H1 (cell line): ENCODE data around the gene TUBB1. TPM values are rescaled to one million over a fixed set of nuclear protein-coding genes. Genes with fewer than 3 reads are reported as not detected.

Source experiments
- CTCF ChIA-PET: fragments of 300-600 bp; sonication (Branson Sonifier 250); formaldehyde crosslinking; loops from one replicate; lab custom pipeline; 2021; ENCODE audit not compliant: partially characterized antibody; lab: Charles Lee
- POLR2A ChIA-PET: fragments of 300-600 bp; sonication (Branson Sonifier 250); formaldehyde crosslinking; loops from one replicate; lab custom pipeline; 2021; ENCODE audit warnings: inconsistent platforms; ENCODE audit not compliant: partially characterized antibody; lab: Charles Lee
- DNase-seq, 2 experiments: peaks; one replicate each; pipeline versions ENCODE4 v3.0.0 to v3.0.0-alpha.2; 2010 to 2022; ENCODE audit warnings: low spot score in 2 of 2, low read depth in 1 of 2, mixed read lengths in 1 of 2
- FAIRE-seq: peaks from 2 replicates; lab custom pipeline; 2011; peaks lifted over from hg19 to GRCh38; lab: Jason Lieb, UNC
- H2AFZ ChIP-seq: 2 replicates; pipeline ENCODE4 v1.8.1; 2012; ENCODE audit warnings: low read length, inconsistent platforms
- H2AK5ac ChIP-seq: 2 replicates; pipeline ENCODE4 v1.6.1; 2013; ENCODE audit warnings: low read depth, low read length
- H2BK120ac ChIP-seq: replicated peaks from 2 replicates; pipeline ENCODE3; 2013; ENCODE audit warnings: low read depth, low read length, inconsistent platforms
- H2BK12ac ChIP-seq: 2 replicates; pipeline ENCODE4 v1.6.1; 2013; ENCODE audit warnings: low read depth, low read length
- H2BK15ac ChIP-seq: 2 replicates; pipeline ENCODE4 v1.6.1; 2013; ENCODE audit warnings: low read length
- H2BK20ac ChIP-seq: 2 replicates; pipeline ENCODE4 v1.6.1; 2013; ENCODE audit warnings: low read length
- H2BK5ac ChIP-seq: 2 replicates; pipeline ENCODE4 v1.6.1; 2013; ENCODE audit warnings: low read depth, low read length
- H3K14ac ChIP-seq: 2 replicates; pipeline ENCODE4 v1.6.1; 2013; ENCODE audit warnings: inconsistent platforms; ENCODE audit not compliant: insufficient read length
- H3K18ac ChIP-seq: 2 replicates; pipeline ENCODE4 v1.6.1; 2013; ENCODE audit warnings: low read length; ENCODE audit errors: extremely low read depth
- H3K23ac ChIP-seq: 2 replicates; pipeline ENCODE4 v1.6.1; 2013; ENCODE audit warnings: inconsistent platforms; ENCODE audit not compliant: insufficient read length
- H3K23me2 ChIP-seq: 2 replicates; pipeline ENCODE4 v1.6.1; 2013; ENCODE audit warnings: low read depth, low read length
- H3K27ac ChIP-seq: 2 replicates; pipeline ENCODE4 v1.6.1; 2011; ENCODE audit warnings: low read depth, low read length, inconsistent platforms
- H3K27me3 ChIP-seq, 4 experiments: replicated peaks in 1 of 4; 1 replicate in 1 of 4; 2 replicates in 3 of 4; pipeline versions ENCODE4 v1.6.1 to v1.8.1; 2011 to 2013; ENCODE audit warnings: low read length in 3 of 4, mild to moderate bottlenecking in 3 of 4, inconsistent platforms in 2 of 4, mixed read lengths in 2 of 4, moderate library complexity in 1 of 4; ENCODE audit not compliant: control insufficient read depth in 3 of 4, insufficient read depth in 3 of 4; ENCODE audit errors: extremely low read depth in 1 of 4
- H3K36me3 ChIP-seq, 4 experiments: 2 replicates each; pipeline versions ENCODE4 v1.6.1 to v1.8.1; 2011 to 2013; ENCODE audit warnings: mild to moderate bottlenecking in 4 of 4, low read length in 3 of 4, moderate library complexity in 2 of 4, control low read depth in 1 of 4, inconsistent platforms in 1 of 4; ENCODE audit not compliant: insufficient read depth in 4 of 4, control insufficient read depth in 2 of 4
- H3K4ac ChIP-seq: replicated peaks from 2 replicates; pipeline ENCODE3; 2013; ENCODE audit warnings: low read length, low read depth, mixed read lengths, inconsistent platforms; ENCODE audit not compliant: insufficient read length
- H3K4me1 ChIP-seq, 4 experiments: replicated peaks in 1 of 4; 1 replicate in 1 of 4; 2 replicates in 3 of 4; pipeline versions ENCODE4 v1.6.1 to v1.8.1; 2011 to 2013; ENCODE audit warnings: low read length in 3 of 4, inconsistent platforms in 2 of 4, mixed read lengths in 1 of 4; ENCODE audit not compliant: insufficient read depth in 4 of 4, control insufficient read depth in 3 of 4
- H3K4me2 ChIP-seq, 2 experiments: 2 replicates each; pipeline versions ENCODE4 v1.6.1 to v1.8.1; 2011 to 2013; ENCODE audit warnings: low read depth in 2 of 2, low read length in 2 of 2, control low read depth in 1 of 2, inconsistent platforms in 1 of 2, mild to moderate bottlenecking in 1 of 2; ENCODE audit not compliant: insufficient read depth in 1 of 2
- H3K4me3 ChIP-seq, 4 experiments: fragments of 200-600, 300-600 bp in 1 of 4; sonication (generic), shearing (Covaris generic), sonication (Bioruptor Twin) in 1 of 4; 2 replicates each; pipeline versions ENCODE4 v1.5.1 to v1.8.1; 2011 to 2016; ENCODE audit warnings: low read length in 4 of 4, low read depth in 3 of 4, control low read depth in 2 of 4, inconsistent platforms in 2 of 4, mild to moderate bottlenecking in 2 of 4, mixed read lengths in 1 of 4, moderate library complexity in 1 of 4; ENCODE audit not compliant: insufficient read depth in 2 of 4; ENCODE audit errors: extremely low read depth in 1 of 4
- H3K56ac ChIP-seq: replicated peaks from 2 replicates; pipeline ENCODE3; 2013; ENCODE audit warnings: low read depth, mild to moderate bottlenecking, mixed read lengths, low read length, inconsistent platforms; ENCODE audit not compliant: insufficient read length
- H3K79me1 ChIP-seq: 2 replicates; pipeline ENCODE4 v1.6.1; 2013; ENCODE audit warnings: low read depth, low read length, control low read depth
- H3K79me2 ChIP-seq, 2 experiments: 2 replicates each; pipeline versions ENCODE4 v1.6.1 to v1.8.1; 2012 to 2013; ENCODE audit warnings: low read length in 2 of 2, mild to moderate bottlenecking in 2 of 2, inconsistent platforms in 1 of 2; ENCODE audit not compliant: insufficient read depth in 2 of 2, control insufficient read depth in 1 of 2
- H3K9ac ChIP-seq, 4 experiments: replicated peaks in 1 of 4; 1 replicate in 1 of 4; 2 replicates in 3 of 4; pipeline versions ENCODE4 v1.6.1 to v1.8.1; 2011 to 2013; ENCODE audit warnings: low read depth in 3 of 4, low read length in 3 of 4, control low read depth in 2 of 4, mild to moderate bottlenecking in 2 of 4, moderate library complexity in 2 of 4, inconsistent platforms in 1 of 4; ENCODE audit errors: extremely low read depth in 1 of 4
- H3K9me3 ChIP-seq, 2 experiments: 2 replicates each; pipeline versions ENCODE4 v1.6.1 to v1.8.1; 2012 to 2013; ENCODE audit warnings: mild to moderate bottlenecking in 2 of 2, moderate library complexity in 2 of 2, control low read depth in 1 of 2, inconsistent platforms in 1 of 2, low read depth in 1 of 2, low read length in 1 of 2, mixed read lengths in 1 of 2; ENCODE audit not compliant: insufficient read depth in 2 of 2
- H4K20me1 ChIP-seq, 2 experiments: replicated peaks in 1 of 2; 2 replicates each; pipeline versions ENCODE3 to v1.8.1; 2011 to 2013; ENCODE audit warnings: inconsistent platforms in 2 of 2, low read length in 2 of 2, mild to moderate bottlenecking in 1 of 2; ENCODE audit not compliant: insufficient read depth in 2 of 2, control insufficient read depth in 1 of 2
- H4K5ac ChIP-seq: 2 replicates; pipeline ENCODE4 v1.6.1; 2013; ENCODE audit warnings: low read length, low read depth, mixed read lengths, inconsistent platforms; ENCODE audit not compliant: insufficient read length
- H4K8ac ChIP-seq: 2 replicates; pipeline ENCODE4 v1.8.0; 2013; ENCODE audit warnings: mild to moderate bottlenecking, moderate library complexity, low read length, inconsistent platforms; ENCODE audit not compliant: insufficient read depth; ENCODE audit errors: extremely low read depth
- H4K91ac ChIP-seq: replicated peaks from 2 replicates; pipeline ENCODE3; 2013; ENCODE audit warnings: low read length, mixed read lengths, inconsistent platforms; ENCODE audit not compliant: insufficient read length
- BCL11A ChIP-seq, 2 experiments: IDR thresholded peaks; one replicate each; pipeline ENCODE4 v1.6.1; 2011; ENCODE audit warnings: low read depth in 2 of 2, low read length in 2 of 2, mild to moderate bottlenecking in 2 of 2
- CEBPB ChIP-seq: IDR thresholded peaks from 2 replicates; pipeline ENCODE4 v1.6.1; 2012; ENCODE audit warnings: low read depth, low read length
- CTCF ChIP-seq, 3 experiments: IDR thresholded peaks; 1 replicate in 2 of 3; 2 replicates in 1 of 3; pipeline versions ENCODE4 v1.5.1 to v1.6.1; 2011; ENCODE audit warnings: low read length in 3 of 3, mild to moderate bottlenecking in 3 of 3, inconsistent platforms in 2 of 3, low read depth in 1 of 3, moderate library complexity in 1 of 3; ENCODE audit not compliant: insufficient read depth in 1 of 3; ENCODE audit errors: control extremely low read depth in 1 of 3
- EGR1 ChIP-seq: IDR thresholded peaks from 2 replicates; pipeline ENCODE4 v1.6.1; 2011; ENCODE audit warnings: low read depth, low read length, borderline replicate concordance
- KDM1A ChIP-seq: fragments of 200-600, 300-600 bp; sonication (generic); IDR thresholded peaks from 2 replicates; pipeline ENCODE4 v1.7.1; 2016; ENCODE audit warnings: mild to moderate bottlenecking, low read length, borderline replicate concordance
- MAFK ChIP-seq: IDR thresholded peaks from 2 replicates; pipeline ENCODE4 v1.6.1; 2012; ENCODE audit warnings: low read depth, mild to moderate bottlenecking, improper control_type of control experiment, low read length
- POU5F1 ChIP-seq: IDR thresholded peaks from 2 replicates; pipeline ENCODE4 v1.6.1; 2011; ENCODE audit warnings: low read depth, mild to moderate bottlenecking, low read length, moderate library complexity
- RNF2 ChIP-seq: fragments of 200-900, 300-1000 bp; sonication (generic); IDR thresholded peaks from 2 replicates; pipeline ENCODE4 v1.7.1; 2016; ENCODE audit warnings: borderline replicate concordance, low read depth, mild to moderate bottlenecking, antibody characterized with exemption, low read length; ENCODE audit not compliant: poor library complexity, severe bottlenecking; ENCODE audit errors: missing control alignments
- SIX5 ChIP-seq: IDR thresholded peaks from 2 replicates; pipeline ENCODE4 v1.6.1; 2011; ENCODE audit warnings: mild to moderate bottlenecking, low read depth, low read length
- TAF1 ChIP-seq: IDR thresholded peaks from 2 replicates; pipeline ENCODE4 v1.6.1; 2011; ENCODE audit warnings: mild to moderate bottlenecking, low read depth, low read length
- YY1 ChIP-seq: IDR thresholded peaks from 2 replicates; pipeline ENCODE4 v1.6.1; 2011; ENCODE audit warnings: low read depth, mild to moderate bottlenecking, low read length
- WGBS, 2 experiments: shearing (Covaris generic) in 1 of 2; methylation state at CpG; one replicate each; pipeline versions ENCODE4 v1.1.6 to v1.1.7; 2013 to 2015; ENCODE audit warnings: low lambda C conversion rate in 2 of 2, mixed read lengths in 2 of 2, inconsistent platforms in 1 of 2, low coverage in 1 of 2, missing lambda C conversion rate in 1 of 2; ENCODE audit not compliant: insufficient replicate concordance in 2 of 2, insufficient coverage in 1 of 2, insufficient read length in 1 of 2; ENCODE audit errors: extremely low coverage in 1 of 2, missing lambda C conversion rate in 1 of 2; 5-methylcytosine and 5-hydroxymethylcytosine counted together
- polyA plus RNA-seq, 7 experiments: library from polyadenylated mRNA; depleted of rRNA in 3 of 7; stranded (reverse) in 5 of 7; unstranded in 2 of 7; fragments of >200 nt in 5 of 7; fragments of 200-250 nt in 2 of 7; gene quantifications; 1 replicate in 5 of 7; 2 replicates in 1 of 7; 4 replicates in 1 of 7; pipeline versions ENCODE4 v1.2.1 to v1.2.3, GENCODE V29; 2011 to 2013; ENCODE audit warnings: missing spikeins in 2 of 7, mixed read lengths in 2 of 7
- total RNA-seq: library from RNA; stranded (reverse); fragmentation: NEBNext Ultra II Directional; extraction: Animal tissue kit (Norgen Biotek cat#: 25700); gene quantifications from 2 replicates; pipeline ENCODE4 v1.2.1, GENCODE V29; 2021
- TF ChIP-seq, protein P1 (sequence below): IDR thresholded peaks from 2 replicates; pipeline ENCODE4 v1.6.1; 2012; ENCODE audit warnings: inconsistent platforms

TUBB1 gene
- total and polyA plus RNA-seq, 2 of the 8 experiments (the other 6 are each of a cell fraction or from before 2014, with no cell fraction given): not detected

DNA sequence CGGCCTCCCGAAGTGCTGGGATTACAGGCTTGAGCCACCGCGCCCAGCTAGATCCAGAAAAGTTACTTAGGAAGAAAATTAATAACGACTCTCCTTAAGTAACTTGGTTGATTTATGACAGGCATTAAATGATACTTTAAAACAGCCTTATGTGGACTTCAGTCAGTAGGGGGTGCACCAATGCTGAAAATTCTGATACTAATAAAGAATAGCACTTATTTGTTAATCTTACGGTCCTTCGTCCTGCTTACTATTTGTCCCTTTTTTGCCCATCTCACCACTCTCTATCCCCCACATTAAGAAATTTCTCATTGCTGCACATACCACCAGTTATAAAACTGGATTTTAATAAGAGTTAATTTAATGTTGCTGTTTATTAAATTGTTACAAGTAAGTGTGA is 36.1 kb downstream of the TUBB1 start:
- 93% methylated on average over 7 of the region's 7 CpGs; no CpG with 5 or more reads in 1 of the 2 experiments for WGBS, 2 experiments
- H3K9me3 ChIP-seq: no peaks in the 10 kb centered on the region
- no peaks in the 10 kb centered on the region for H4K20me1 ChIP-seq
- no peak overlapping the region for H2BK12ac ChIP-seq
- no peak overlapping the region for H3K56ac ChIP-seq
- no peak overlapping the region for H4K8ac ChIP-seq
- H2BK15ac ChIP-seq: no peak overlapping the region
- no peak overlapping the region for H4K5ac ChIP-seq
- no peak overlapping the region for H2BK120ac ChIP-seq
- no peaks in the 10 kb centered on the region for H3K36me3 ChIP-seq
- no peak overlapping the region for H3K18ac ChIP-seq
- no peak overlapping the region for H3K14ac ChIP-seq
- no peaks in the 10 kb centered on the region for H3K23me2 ChIP-seq
- no peaks in the 10 kb centered on the region for H3K79me2 ChIP-seq
- no peak for DNase-seq
- no peaks in the 10 kb centered on the region for H3K4me1 ChIP-seq
- no peak overlapping the region for H3K4me2 ChIP-seq
- H4K91ac ChIP-seq: no peak overlapping the region
- H2BK20ac ChIP-seq: no peak overlapping the region
- H3K4me3 ChIP-seq: no peak overlapping the region
- H3K27me3 ChIP-seq: no peaks in the 10 kb centered on the region
- POLR2A ChIA-PET: no interaction called here
- no peak overlapping the region for H2AK5ac ChIP-seq
- H3K23ac ChIP-seq: no peak overlapping the region
- H3K9ac ChIP-seq: no peak overlapping the region
- H2AFZ ChIP-seq: no peak overlapping the region
- no peak for FAIRE-seq
- H3K79me1 ChIP-seq: no peaks in the 10 kb centered on the region
- CTCF ChIA-PET: no interaction called here
- no peak overlapping the region for H3K4ac ChIP-seq
- no peak overlapping the region for H3K27ac ChIP-seq
- H2BK5ac ChIP-seq: no peak overlapping the region
- TF ChIP-seq MAFK: no peak
- TF ChIP-seq, protein P1, sequence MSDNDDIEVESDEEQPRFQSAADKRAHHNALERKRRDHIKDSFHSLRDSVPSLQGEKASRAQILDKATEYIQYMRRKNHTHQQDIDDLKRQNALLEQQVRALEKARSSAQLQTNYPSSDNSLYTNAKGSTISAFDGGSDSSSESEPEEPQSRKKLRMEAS: no peak
- TF ChIP-seq YY1: no peak
- no peak for TF ChIP-seq CEBPB
- TF ChIP-seq TAF1: no peak
- no peak for TF ChIP-seq EGR1
- TF ChIP-seq POU5F1: no peak
- no peak for TF ChIP-seq CTCF (IDR thresholded peaks at IDR 0.05; ENCODE audit: control extremely low read depth in 1 of 3, insufficient read depth in 1 of 3, low read depth in 1 of 3, low read length in 3 of 3)
- TF ChIP-seq RNF2: no peak
- TF ChIP-seq BCL11A (IDR thresholded peaks at IDR 0.05; ENCODE audit: low read depth in 2 of 2, low read length in 2 of 2): no peak
- no peak for TF ChIP-seq KDM1A
- TF ChIP-seq SIX5: no peak
